PC-9 (cell line): ENCODE results near the gene SHISA6. TPM values are rescaled to one million over a fixed set of nuclear protein-coding genes. Genes with fewer than 3 reads are reported as not detected.

ENCODE experiments used
- BruUV-seq: library from RNA; stranded (reverse); fragments of 400-500 nt; replicated peaks from 2 replicates; lab custom pipeline; 2021; lab: Mats Ljungman, UMichigan
- CTCF ChIA-PET: fragments of 300-600 bp; sonication (Branson Sonifier 250); formaldehyde crosslinking; loops from one replicate; lab custom pipeline; 2022; ENCODE audit warnings: antibody characterized with exemption; lab: Charles Lee
- POLR2A ChIA-PET: fragments of 300-600 bp; sonication (Branson Sonifier 250); formaldehyde crosslinking; loops from one replicate; lab custom pipeline; 2022; ENCODE audit warnings: antibody characterized with exemption; ENCODE audit not compliant: unreplicated experiment; lab: Charles Lee
- DNase-seq, 2 experiments: peaks; one replicate each; pipeline versions ENCODE4 v3.0.0 to v3.0.0-alpha.2; 2015 to 2022; ENCODE audit warnings: mixed read lengths in 1 of 2
- H2AFZ ChIP-seq: fragments of 200-600 bp; sonication (generic); 2 replicates; pipeline ENCODE4 v1.8.1; 2017; ENCODE audit warnings: antibody characterized with exemption
- H3F3A ChIP-seq: fragments of 200-600 bp; sonication (generic); 2 replicates; pipeline ENCODE4 v1.8.1; 2017; ENCODE audit warnings: antibody characterized with exemption, mild to moderate bottlenecking, low read depth; ENCODE audit not compliant: insufficient read depth
- H3K27ac ChIP-seq: fragments of 200-600 bp; sonication (generic); 2 replicates; pipeline ENCODE4 v1.6.1; 2016; ENCODE audit warnings: mixed run types
- H3K27me3 ChIP-seq: fragments of 200-600 bp; sonication (generic); 2 replicates; pipeline ENCODE4 v1.6.1; 2016; ENCODE audit warnings: low read depth, mixed run types; ENCODE audit not compliant: insufficient read depth
- H3K36me3 ChIP-seq: fragments of 200-600 bp; sonication (generic); 2 replicates; pipeline ENCODE4 v1.6.1; 2016; ENCODE audit warnings: low read depth, mixed run types
- H3K4me1 ChIP-seq: fragments of 200-600 bp; sonication (generic); replicated peaks from 2 replicates; pipeline ENCODE4 v1.6.1; 2016; ENCODE audit warnings: mixed run types; ENCODE audit not compliant: insufficient read depth
- H3K4me2 ChIP-seq: fragments of 200-600 bp; sonication (generic); 2 replicates; pipeline ENCODE4 v1.6.1; 2017; ENCODE audit warnings: mixed run types
- H3K4me3 ChIP-seq: fragments of 200-600 bp; sonication (generic); 2 replicates; pipeline ENCODE4 v1.6.1; 2016; ENCODE audit warnings: mixed run types
- H3K79me2 ChIP-seq: fragments of 200-600 bp; sonication (generic); 2 replicates; pipeline ENCODE4 v1.6.1; 2017; ENCODE audit warnings: low read depth, mixed run types
- H3K9me2 ChIP-seq: fragments of 200-600 bp; sonication (generic); 2 replicates; pipeline ENCODE4 v1.8.1; 2017; ENCODE audit warnings: mild to moderate bottlenecking; ENCODE audit not compliant: insufficient read depth
- H3K9me3 ChIP-seq: fragments of 200-600 bp; sonication (generic); 2 replicates; pipeline ENCODE4 v1.8.1; 2016; ENCODE audit warnings: low read depth; ENCODE audit not compliant: insufficient read depth
- H4K20me1 ChIP-seq: fragments of 200-600 bp; sonication (generic); 2 replicates; pipeline ENCODE4 v1.8.1; 2017; ENCODE audit not compliant: insufficient read depth
- EZH2 ChIP-seq: fragments of 200-600 bp; sonication (generic); IDR thresholded peaks from 2 replicates; pipeline ENCODE4 v1.8.0; 2017; ENCODE audit warnings: antibody characterized with exemption, low read depth
- intact Hi-C: fragments of 100-400 bp; cut with micrococcal nuclease; formaldehyde crosslinking; loops from one replicate; pipeline ENCODE4 v1.10.0; 2022; ENCODE audit not compliant: unreplicated experiment
- total RNA-seq: library from RNA; stranded (reverse); gene quantifications from 2 replicates; pipeline ENCODE4 v1.2.3, GENCODE V29; 2021
- TF ChIP-seq, protein P1 (sequence below): fragments of 200-600 bp; sonication (generic); conservative IDR thresholded peaks from 2 replicates; pipeline ENCODE4 v1.6.1; 2017; ENCODE audit warnings: mixed run types, antibody characterized with exemption, mild to moderate bottlenecking, moderate library complexity

SHISA6 gene
- total RNA-seq, 1 experiment from 2014 or later: not detected

DNA sequence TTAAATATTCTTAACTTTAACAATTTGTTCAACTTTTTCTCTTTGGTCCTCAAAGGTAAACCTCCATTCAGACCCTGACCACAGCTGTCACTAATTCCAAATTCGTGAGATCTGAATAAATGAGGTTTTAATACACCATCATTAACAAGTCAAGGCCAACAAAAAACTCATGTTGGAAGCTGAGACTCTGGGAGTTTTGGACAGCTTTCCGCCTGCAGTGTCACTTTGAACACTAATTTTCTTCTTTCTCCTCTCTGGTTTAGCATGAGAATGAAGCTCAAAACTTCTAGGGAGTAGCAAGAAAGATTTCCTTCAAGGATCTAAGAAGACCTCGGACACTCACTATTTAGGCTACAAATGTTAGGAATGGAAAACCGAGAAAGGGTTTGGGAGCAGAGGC, 324.6 kb downstream of the SHISA6 start:
- H3K4me3 ChIP-seq: no peak overlapping the region
- BruUV-seq: no TSS peak
- H3K79me2 ChIP-seq: no peaks in the 10 kb centered on the region
- no peaks in the 10 kb centered on the region for H4K20me1 ChIP-seq
- H2AFZ ChIP-seq: no peak overlapping the region
- no peaks in the 10 kb centered on the region for H3K4me1 ChIP-seq
- intact Hi-C loops: no loop called here
- no peaks in the 10 kb centered on the region for H3K27me3 ChIP-seq
- POLR2A ChIA-PET: no interaction called here
- DNase-seq: no peak
- no peak overlapping the region for H3K4me2 ChIP-seq
- no peak overlapping the region for H3K27ac ChIP-seq
- no peaks in the 10 kb centered on the region for H3F3A ChIP-seq
- no peaks in the 10 kb centered on the region for H3K9me3 ChIP-seq
- no peak for TF ChIP-seq EZH2
- TF ChIP-seq, protein P1, sequence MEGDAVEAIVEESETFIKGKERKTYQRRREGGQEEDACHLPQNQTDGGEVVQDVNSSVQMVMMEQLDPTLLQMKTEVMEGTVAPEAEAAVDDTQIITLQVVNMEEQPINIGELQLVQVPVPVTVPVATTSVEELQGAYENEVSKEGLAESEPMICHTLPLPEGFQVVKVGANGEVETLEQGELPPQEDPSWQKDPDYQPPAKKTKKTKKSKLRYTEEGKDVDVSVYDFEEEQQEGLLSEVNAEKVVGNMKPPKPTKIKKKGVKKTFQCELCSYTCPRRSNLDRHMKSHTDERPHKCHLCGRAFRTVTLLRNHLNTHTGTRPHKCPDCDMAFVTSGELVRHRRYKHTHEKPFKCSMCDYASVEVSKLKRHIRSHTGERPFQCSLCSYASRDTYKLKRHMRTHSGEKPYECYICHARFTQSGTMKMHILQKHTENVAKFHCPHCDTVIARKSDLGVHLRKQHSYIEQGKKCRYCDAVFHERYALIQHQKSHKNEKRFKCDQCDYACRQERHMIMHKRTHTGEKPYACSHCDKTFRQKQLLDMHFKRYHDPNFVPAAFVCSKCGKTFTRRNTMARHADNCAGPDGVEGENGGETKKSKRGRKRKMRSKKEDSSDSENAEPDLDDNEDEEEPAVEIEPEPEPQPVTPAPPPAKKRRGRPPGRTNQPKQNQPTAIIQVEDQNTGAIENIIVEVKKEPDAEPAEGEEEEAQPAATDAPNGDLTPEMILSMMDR: no peak
- no peaks in the 10 kb centered on the region for H3K36me3 ChIP-seq
- H3K9me2 ChIP-seq: no peaks in the 10 kb centered on the region
- CTCF ChIA-PET: no interaction called here

DNA sequence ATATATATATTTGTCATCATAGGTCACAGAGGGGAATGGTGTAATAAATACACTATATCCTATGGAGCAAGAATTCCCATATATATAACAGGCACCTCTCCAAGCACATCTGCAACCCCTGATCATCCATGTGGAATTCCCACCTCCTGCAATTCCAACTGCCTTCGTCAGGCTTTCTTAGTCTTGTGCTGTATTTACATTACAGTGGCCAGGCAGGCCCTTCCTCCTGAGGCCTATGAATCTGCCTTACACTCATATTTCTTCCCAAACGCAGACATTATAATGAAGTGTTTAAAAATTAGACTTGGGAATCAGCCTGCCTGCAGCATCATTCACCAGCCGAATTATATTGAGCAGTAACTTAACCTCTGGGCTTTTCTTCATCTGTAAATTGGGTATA, 338.0 kb downstream of the SHISA6 start:
- no peaks in the 10 kb centered on the region for H4K20me1 ChIP-seq
- no peaks in the 10 kb centered on the region for H3K9me3 ChIP-seq
- ChIA-PET CTCF (no interaction called here), POLR2A (no interaction called here)
- no TSS peak for BruUV-seq
- H2AFZ ChIP-seq: no peak overlapping the region
- TF ChIP-seq, protein P1: no peak
- TF ChIP-seq EZH2: no peak
- H3K4me1 ChIP-seq: no peaks in the 10 kb centered on the region
- H3F3A ChIP-seq: no peaks in the 10 kb centered on the region
- no peak overlapping the region for H3K27ac ChIP-seq
- H3K79me2 ChIP-seq: no peaks in the 10 kb centered on the region
- H3K36me3 ChIP-seq: no peaks in the 10 kb centered on the region
- H3K4me2 ChIP-seq: no peak overlapping the region
- intact Hi-C loops: no loop called here
- no peaks in the 10 kb centered on the region for H3K9me2 ChIP-seq
- DNase-seq: no peak
- H3K27me3 ChIP-seq: no peaks in the 10 kb centered on the region
- no peak overlapping the region for H3K4me3 ChIP-seq

DNA sequence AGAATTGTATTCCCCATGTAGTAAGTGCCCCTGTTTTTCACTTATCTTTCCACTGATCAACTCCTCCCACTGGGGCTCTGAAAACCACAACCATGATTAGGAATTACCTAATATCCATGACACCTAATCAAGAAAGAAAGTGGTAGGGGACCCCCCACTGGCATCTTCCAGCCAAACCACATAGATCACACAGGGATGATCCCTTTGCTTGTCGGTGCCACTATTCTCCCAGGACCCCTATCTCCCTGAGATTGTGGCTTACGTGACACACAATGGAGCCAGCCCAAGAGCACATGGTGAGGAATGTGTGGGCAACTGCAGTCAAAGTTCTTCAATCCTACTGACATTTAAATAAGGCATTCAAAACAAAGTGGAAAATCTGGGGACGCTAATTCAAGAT, 339.7 kb downstream of the SHISA6 start:
- Histone ChIP-seq H3K27ac (no peak overlapping the region), H3K4me3 (no peak overlapping the region), H3K4me2 (no peak overlapping the region), H3K27me3 (no peaks in the 10 kb centered on the region), H3K79me2 (no peaks in the 10 kb centered on the region), H3K9me2 (no peaks in the 10 kb centered on the region), H3F3A (no peaks in the 10 kb centered on the region), H4K20me1 (no peaks in the 10 kb centered on the region), H2AFZ (no peak overlapping the region), H3K9me3 (no peaks in the 10 kb centered on the region), H3K36me3 (no peaks in the 10 kb centered on the region), H3K4me1 (no peaks in the 10 kb centered on the region)
- BruUV-seq: no TSS peak
- CTCF ChIA-PET: no interaction called here
- intact Hi-C loops: no loop called here
- TF ChIP-seq, protein P1: no peak
- no peak for TF ChIP-seq EZH2
- DNase-seq: no peak
- POLR2A ChIA-PET: no interaction called here
